SK-N-SH (cell line): Measurements from ENCODE around the gene ACAP3. TPM values are rescaled to one million over a fixed set of nuclear protein-coding genes. Genes with fewer than 3 reads are reported as not detected.
A peak's percentile ranks its signal among the peaks of the same experiment; 100 is the strongest.

Experiments
- CTCF ChIA-PET: fragments of 300-600, 350-600 bp; formaldehyde crosslinking; extraction: SDS; loops from one replicate; lab custom pipeline; 2021; lab: Yijun Ruan, JAX
- POLR2A ChIA-PET: fragments of 350-600 bp; sonication (Branson Sonifier 250); formaldehyde crosslinking; extraction: SDS; loops from one replicate; lab custom pipeline; 2020; ENCODE audit warnings: antibody characterized with exemption, inconsistent platforms; lab: Yijun Ruan, JAX
- DNase-seq: peaks from one replicate; pipeline ENCODE4 v3.0.0; 2012
- H2AFZ ChIP-seq: fragments of 200-600 bp; sonication (generic); 2 replicates; pipeline ENCODE4 v1.8.1; 2016; ENCODE audit warnings: antibody characterized with exemption, mild to moderate bottlenecking, low read depth
- H3F3A ChIP-seq: fragments of 200-600 bp; sonication (generic); replicated peaks from 2 replicates; pipeline ENCODE3; 2016; ENCODE audit warnings: antibody characterized with exemption, mild to moderate bottlenecking; ENCODE audit not compliant: insufficient read depth
- H3K27ac ChIP-seq, 2 experiments: fragments of 200-500 bp in 1 of 2; fragments of 200-600 bp in 1 of 2; sonication (Bioruptor generic) in 1 of 2; sonication (generic), shearing (Covaris generic) in 1 of 2; 2 replicates each; pipeline versions ENCODE4 v1.5.1 to v1.6.1; 2014 to 2016; ENCODE audit warnings: low read depth in 2 of 2, inconsistent platforms in 1 of 2, low read length in 1 of 2, mild to moderate bottlenecking in 1 of 2, mixed read lengths in 1 of 2
- H3K27me3 ChIP-seq: fragments of 200-600 bp; sonication (generic), shearing (Covaris generic); 2 replicates; pipeline ENCODE4 v1.6.1; 2016; ENCODE audit warnings: mixed run types; ENCODE audit not compliant: insufficient read depth
- H3K36me3 ChIP-seq, 2 experiments: fragments of 200-500 bp in 1 of 2; fragments of 200-600 bp in 1 of 2; sonication (Bioruptor generic) in 1 of 2; sonication (generic) in 1 of 2; replicated peaks in 1 of 2; 2 replicates each; pipeline versions ENCODE3 to v1.5.1; 2014 to 2016; ENCODE audit warnings: low read length in 1 of 2, mild to moderate bottlenecking in 1 of 2; ENCODE audit not compliant: insufficient read depth in 2 of 2, control insufficient read depth in 1 of 2
- H3K4me1 ChIP-seq, 2 experiments: fragments of 200-500 bp in 1 of 2; fragments of 200-600 bp in 1 of 2; sonication (Bioruptor generic) in 1 of 2; sonication (generic), shearing (Covaris generic) in 1 of 2; 2 replicates each; pipeline versions ENCODE4 v1.5.1 to v1.6.1; 2014 to 2016; ENCODE audit warnings: low read depth in 1 of 2, low read length in 1 of 2, mixed run types in 1 of 2; ENCODE audit not compliant: insufficient read depth in 2 of 2, control insufficient read depth in 1 of 2
- H3K4me2 ChIP-seq: fragments of 200-600 bp; sonication (generic), shearing (Covaris generic); 2 replicates; pipeline ENCODE4 v1.6.1; 2017; ENCODE audit warnings: mixed run types
- H3K4me3 ChIP-seq, 2 experiments: fragments of 200-500 bp in 1 of 2; fragments of 200-600 bp in 1 of 2; sonication (Bioruptor generic) in 1 of 2; sonication (generic), shearing (Covaris generic) in 1 of 2; 2 replicates each; pipeline versions ENCODE4 v1.5.1 to v1.8.1; 2014 to 2016; ENCODE audit warnings: low read depth in 2 of 2, inconsistent platforms in 1 of 2, low read length in 1 of 2, mild to moderate bottlenecking in 1 of 2, mixed read lengths in 1 of 2, moderate library complexity in 1 of 2
- H3K79me2 ChIP-seq: fragments of 200-600 bp; sonication (generic); 2 replicates; pipeline ENCODE4 v1.8.1; 2017; ENCODE audit warnings: mild to moderate bottlenecking; ENCODE audit not compliant: insufficient read depth
- H3K9ac ChIP-seq: fragments of 200-600 bp; sonication (generic); 2 replicates; pipeline ENCODE4 v1.6.1; 2017; ENCODE audit warnings: mixed run types
- H3K9me2 ChIP-seq: fragments of 200-600 bp; sonication (generic); 2 replicates; pipeline ENCODE4 v1.6.1; 2017; ENCODE audit warnings: mixed run types
- H3K9me3 ChIP-seq: fragments of 200-600 bp; sonication (generic); 2 replicates; pipeline ENCODE4 v1.6.1; 2017; ENCODE audit warnings: mixed run types, mild to moderate bottlenecking, moderate library complexity
- H4K20me1 ChIP-seq: fragments of 200-600 bp; sonication (generic); 2 replicates; pipeline ENCODE4 v1.6.1; 2017; ENCODE audit warnings: mild to moderate bottlenecking, mixed run types; ENCODE audit not compliant: insufficient read depth
- EP300 ChIP-seq, 2 experiments: IDR thresholded peaks; 2 replicates each; pipeline versions ENCODE4 v1.4.0 to v1.6.1; 2012; ENCODE audit warnings: borderline replicate concordance in 1 of 2, low read depth in 1 of 2, low read length in 1 of 2
- GABPA ChIP-seq: IDR thresholded peaks from 2 replicates; pipeline ENCODE4 v1.4.0; 2012; ENCODE audit warnings: low read depth, mild to moderate bottlenecking
- GATA2 ChIP-seq: sonication (generic); formaldehyde crosslinking; IDR thresholded peaks from 2 replicates; pipeline ENCODE4 v1.5.0; 2020; ENCODE audit warnings: mild to moderate bottlenecking, missing genetic modification reagents
- JUND ChIP-seq: IDR thresholded peaks from 2 replicates; pipeline ENCODE4 v1.4.0; 2012
- MEF2A ChIP-seq: IDR thresholded peaks from 2 replicates; pipeline ENCODE4 v1.4.0; 2012; ENCODE audit warnings: low read depth, borderline replicate concordance
- NFIC ChIP-seq: IDR thresholded peaks from 2 replicates; pipeline ENCODE4 v1.4.0; 2012; ENCODE audit warnings: borderline replicate concordance
- NRF1 ChIP-seq: IDR thresholded peaks from 2 replicates; pipeline ENCODE4 v1.6.1; 2012; ENCODE audit warnings: low read depth, mild to moderate bottlenecking, low read length
- POLR2AphosphoS5 ChIP-seq: IDR thresholded peaks from 2 replicates; pipeline ENCODE4 v1.6.1; 2012; ENCODE audit warnings: low read depth, low read length
- RAD21 ChIP-seq: IDR thresholded peaks from 2 replicates; pipeline ENCODE4 v1.6.1; 2012; ENCODE audit warnings: mild to moderate bottlenecking, low read length
- SIN3A ChIP-seq: IDR thresholded peaks from 2 replicates; pipeline ENCODE4 v1.6.1; 2012; ENCODE audit warnings: low read depth, mild to moderate bottlenecking, low read length, moderate library complexity, borderline replicate concordance
- TAF1 ChIP-seq: IDR thresholded peaks from 2 replicates; pipeline ENCODE4 v1.6.1; 2012; ENCODE audit warnings: low read depth, mild to moderate bottlenecking, low read length, moderate library complexity, borderline replicate concordance
- TCF12 ChIP-seq: IDR thresholded peaks from 2 replicates; pipeline ENCODE4 v1.4.0; 2012
- TEAD4 ChIP-seq: IDR thresholded peaks from 2 replicates; pipeline ENCODE4 v1.4.0; 2012; ENCODE audit warnings: mild to moderate bottlenecking, borderline replicate concordance; ENCODE audit not compliant: insufficient read depth
- YY1 ChIP-seq: IDR thresholded peaks from 2 replicates; pipeline ENCODE4 v1.4.0; 2012; ENCODE audit warnings: low read depth, mild to moderate bottlenecking
- WGBS: methylation state at CpG from one replicate; pipeline ENCODE4 v1.1.6; 2017; ENCODE audit warnings: low lambda C conversion rate; 5-methylcytosine and 5-hydroxymethylcytosine counted together
- polyA plus RNA-seq, 3 experiments: library from polyadenylated mRNA; depleted of rRNA; stranded (reverse); fragments of >200 nt; gene quantifications; 2 replicates each; pipeline ENCODE4 v1.2.3, GENCODE V29; 2012
- TF ChIP-seq, protein P1 (sequence below): fragments of 150-350 bp; IDR thresholded peaks from 2 replicates; pipeline ENCODE4 v1.6.1; 2017; ENCODE audit warnings: antibody characterized with exemption, low read length, low read depth, borderline replicate concordance
- TF ChIP-seq, protein P2 (sequence below): IDR thresholded peaks from 2 replicates; pipeline ENCODE4; 2012
- TF ChIP-seq, protein P3 (sequence below): IDR thresholded peaks from 2 replicates; pipeline ENCODE4 v1.4.0; 2012; ENCODE audit warnings: low read depth, borderline replicate concordance
- TF ChIP-seq, protein P4 (sequence below): fragments of 150-350 bp; IDR thresholded peaks from 2 replicates; pipeline ENCODE4 v1.6.1; 2016; ENCODE audit warnings: mild to moderate bottlenecking, low read depth, low read length

Gene ACAP3
- polyA plus RNA-seq, 1 of the 3 experiments (the other 2 are of a cell fraction) = 51.7 TPM

DNA sequence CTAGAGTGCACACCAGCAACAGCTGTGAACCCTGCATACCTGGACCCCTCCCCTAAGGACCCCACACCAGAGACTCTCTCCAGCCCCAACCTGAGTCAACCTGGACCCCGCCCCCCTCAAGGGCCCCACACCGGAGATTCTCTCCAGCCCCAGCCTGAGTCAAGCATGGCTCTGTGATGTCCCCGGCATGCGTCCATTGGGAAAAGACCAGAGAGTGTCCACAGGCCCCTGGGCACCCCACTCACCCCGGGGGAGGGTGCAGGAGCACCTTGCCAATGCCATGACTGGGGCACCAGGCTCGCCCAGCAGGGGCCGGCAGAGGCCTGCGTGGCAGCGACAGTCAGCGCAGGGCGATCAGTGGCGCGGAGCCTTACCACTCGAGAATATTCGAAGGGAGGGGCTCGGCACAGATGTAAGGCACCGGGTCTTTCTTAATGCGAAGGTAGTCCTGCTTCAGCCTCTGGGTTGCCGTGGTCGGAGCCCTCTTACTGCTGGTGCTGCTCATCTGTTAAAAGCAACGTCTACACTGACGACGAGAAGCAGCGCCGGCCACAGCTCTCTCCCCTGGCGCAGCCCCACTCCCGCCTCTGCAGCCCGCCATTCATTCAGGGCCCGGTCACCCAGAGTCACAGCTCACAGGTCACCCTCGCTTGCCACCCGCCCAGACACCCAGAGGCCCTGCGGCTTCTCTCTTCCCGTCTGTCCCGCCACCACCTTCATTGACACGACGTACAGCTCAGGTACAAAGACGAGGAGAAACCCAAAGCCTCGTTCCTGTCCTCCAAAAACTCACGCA lies 40.0 kb downstream of the ACAP3 start:
- Histone ChIP-seq H3K27me3 (no peaks in the 10 kb centered on the region), H2AFZ (no peak overlapping the region), H3K79me2 (peaks cover 78% of the 10 kb centered on the region), H4K20me1 (peaks cover 88% of the 10 kb centered on the region), H3K9ac (no peak overlapping the region), H3K4me2 (no peak overlapping the region), H3K36me3 (peaks cover 16 to 30% of the 10 kb centered on the region in 2 experiments), H3K27ac (no peak overlapping the region), H3K9me3 (no peaks in the 10 kb centered on the region), H3K4me3 (no peak overlapping the region), H3F3A (peaks cover 17% of the 10 kb centered on the region), H3K9me2 (no peaks in the 10 kb centered on the region), H3K4me1 (peaks cover 4 to 19% of the 10 kb centered on the region in 2 experiments; a peak in 2 of 4 replicates)
- 94% methylated on average over 13 of the region's 39 CpGs for WGBS
- ChIA-PET POLR2A (no interaction called here), CTCF (interaction anchor here (1.0 to 1.4 kb wide), 2 partner anchors 24 to 145 kb away, joined by 3 read pairs; no protein-coding TSS in a partner anchor)
- TF ChIP-seq NRF1 (no peak), TCF12 (no peak), SIN3A (no peak), MEF2A (no peak), YY1 (no peak), TEAD4 (no peak), JUND (no peak), TAF1 (no peak), NFIC (no peak), EP300 (IDR thresholded peaks at IDR 0.05; ENCODE audit: borderline replicate concordance in 1 of 2, low read depth in 1 of 2, low read length in 1 of 2) (no peak), POLR2AphosphoS5 (no peak), GATA2 (CRISPR knock-in tag) (no peak), GABPA (no peak), RAD21 (no peak)
- TF ChIP-seq, protein P1, sequence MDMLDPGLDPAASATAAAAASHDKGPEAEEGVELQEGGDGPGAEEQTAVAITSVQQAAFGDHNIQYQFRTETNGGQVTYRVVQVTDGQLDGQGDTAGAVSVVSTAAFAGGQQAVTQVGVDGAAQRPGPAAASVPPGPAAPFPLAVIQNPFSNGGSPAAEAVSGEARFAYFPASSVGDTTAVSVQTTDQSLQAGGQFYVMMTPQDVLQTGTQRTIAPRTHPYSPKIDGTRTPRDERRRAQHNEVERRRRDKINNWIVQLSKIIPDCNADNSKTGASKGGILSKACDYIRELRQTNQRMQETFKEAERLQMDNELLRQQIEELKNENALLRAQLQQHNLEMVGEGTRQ = no peak
- TF ChIP-seq, protein P2, sequence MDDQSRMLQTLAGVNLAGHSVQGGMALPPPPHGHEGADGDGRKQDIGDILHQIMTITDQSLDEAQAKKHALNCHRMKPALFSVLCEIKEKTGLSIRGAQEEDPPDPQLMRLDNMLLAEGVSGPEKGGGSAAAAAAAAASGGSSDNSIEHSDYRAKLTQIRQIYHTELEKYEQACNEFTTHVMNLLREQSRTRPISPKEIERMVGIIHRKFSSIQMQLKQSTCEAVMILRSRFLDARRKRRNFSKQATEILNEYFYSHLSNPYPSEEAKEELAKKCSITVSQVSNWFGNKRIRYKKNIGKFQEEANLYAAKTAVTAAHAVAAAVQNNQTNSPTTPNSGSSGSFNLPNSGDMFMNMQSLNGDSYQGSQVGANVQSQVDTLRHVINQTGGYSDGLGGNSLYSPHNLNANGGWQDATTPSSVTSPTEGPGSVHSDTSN = no peak
- TF ChIP-seq, protein P3, sequence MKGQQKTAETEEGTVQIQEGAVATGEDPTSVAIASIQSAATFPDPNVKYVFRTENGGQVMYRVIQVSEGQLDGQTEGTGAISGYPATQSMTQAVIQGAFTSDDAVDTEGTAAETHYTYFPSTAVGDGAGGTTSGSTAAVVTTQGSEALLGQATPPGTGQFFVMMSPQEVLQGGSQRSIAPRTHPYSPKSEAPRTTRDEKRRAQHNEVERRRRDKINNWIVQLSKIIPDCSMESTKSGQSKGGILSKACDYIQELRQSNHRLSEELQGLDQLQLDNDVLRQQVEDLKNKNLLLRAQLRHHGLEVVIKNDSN = no peak
- TF ChIP-seq, protein P4, sequence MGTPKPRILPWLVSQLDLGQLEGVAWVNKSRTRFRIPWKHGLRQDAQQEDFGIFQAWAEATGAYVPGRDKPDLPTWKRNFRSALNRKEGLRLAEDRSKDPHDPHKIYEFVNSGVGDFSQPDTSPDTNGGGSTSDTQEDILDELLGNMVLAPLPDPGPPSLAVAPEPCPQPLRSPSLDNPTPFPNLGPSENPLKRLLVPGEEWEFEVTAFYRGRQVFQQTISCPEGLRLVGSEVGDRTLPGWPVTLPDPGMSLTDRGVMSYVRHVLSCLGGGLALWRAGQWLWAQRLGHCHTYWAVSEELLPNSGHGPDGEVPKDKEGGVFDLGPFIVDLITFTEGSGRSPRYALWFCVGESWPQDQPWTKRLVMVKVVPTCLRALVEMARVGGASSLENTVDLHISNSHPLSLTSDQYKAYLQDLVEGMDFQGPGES = no peak
- DNase-seq = peak; percentile 35
